HUES6 (cell line): ENCODE measurements around the gene PLCD1.
"Not testable (repeated sequence)": the region's sequence is repeated elsewhere in the genome, so short reads cannot be mapped to it uniquely, and the experiment has no call there.

ENCODE experiments used
- H3K27ac ChIP-seq: 2 replicates; pipeline ENCODE4 v1.7.0; 2013; ENCODE audit warnings: low read depth, mild to moderate bottlenecking, low read length, inconsistent platforms
- H3K27me3 ChIP-seq: 2 replicates; pipeline ENCODE4 v1.6.1; 2013; ENCODE audit warnings: low read length; ENCODE audit not compliant: control insufficient read depth, insufficient read depth
- H3K36me3 ChIP-seq: 2 replicates; pipeline ENCODE4 v1.6.1; 2013; ENCODE audit warnings: low read length; ENCODE audit not compliant: control insufficient read depth, insufficient read depth
- H3K4me1 ChIP-seq: 2 replicates; pipeline ENCODE4 v1.6.1; 2013; ENCODE audit warnings: low read length; ENCODE audit not compliant: control insufficient read depth, insufficient read depth
- H3K4me3 ChIP-seq: 2 replicates; pipeline ENCODE4 v1.5.1; 2013; ENCODE audit warnings: low read depth, low read length
- H3K9ac ChIP-seq: one replicate; pipeline ENCODE4 v1.6.1; 2013; ENCODE audit warnings: mild to moderate bottlenecking, low read length
- H3K9me3 ChIP-seq: 2 replicates; pipeline ENCODE4 v1.6.1; 2013; ENCODE audit warnings: low read depth, low read length; ENCODE audit not compliant: control insufficient read depth, insufficient read depth

Gene PLCD1

DNA sequence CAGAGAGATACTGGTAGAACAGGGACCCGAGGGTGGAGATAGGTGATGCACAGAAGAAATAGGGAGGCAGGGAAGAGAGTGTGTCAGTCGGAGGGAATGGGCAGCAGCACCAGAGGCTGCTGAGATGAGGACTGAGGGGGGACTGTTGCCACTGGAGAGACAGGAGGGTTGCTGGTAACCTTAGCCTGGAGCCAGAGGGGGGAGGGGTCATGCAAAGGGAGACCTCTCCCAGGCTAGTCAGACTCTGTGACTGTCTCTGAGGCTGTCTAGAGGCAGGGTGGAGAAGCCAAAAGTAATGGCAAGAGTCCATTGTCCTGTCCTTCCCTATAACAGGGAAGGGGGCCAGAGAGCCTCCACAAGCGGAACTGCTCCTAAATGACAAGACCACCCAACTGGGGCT is 7.5 kb upstream of the PLCD1 start:
- Histone ChIP-seq H3K27ac (no peak overlapping the region), H3K4me3 (no peak overlapping the region), H3K4me1 (peaks cover 22% of the 10 kb centered on the region), H3K9ac (no peak overlapping the region), H3K9me3 (no peaks in the 10 kb centered on the region), H3K36me3 (no peaks in the 10 kb centered on the region), H3K27me3 (peaks cover 35% of the 10 kb centered on the region)

- no peaks in the 10 kb centered on the region for H3K36me3 ChIP-seq
- no peak overlapping the region for H3K4me3 ChIP-seq
- no peak overlapping the region for H3K27ac ChIP-seq
- H3K9me3 ChIP-seq, result no peaks in the 10 kb centered on the region
- H3K9ac ChIP-seq, result no peak overlapping the region
- H3K27me3 ChIP-seq, result peaks cover 42% of the 10 kb centered on the region
- peaks cover 22% of the 10 kb centered on the region for H3K4me1 ChIP-seq
These were observed 6.8 kb upstream of the PLCD1 start for GRCh38 chr3:38036286-38036685.

DNA sequence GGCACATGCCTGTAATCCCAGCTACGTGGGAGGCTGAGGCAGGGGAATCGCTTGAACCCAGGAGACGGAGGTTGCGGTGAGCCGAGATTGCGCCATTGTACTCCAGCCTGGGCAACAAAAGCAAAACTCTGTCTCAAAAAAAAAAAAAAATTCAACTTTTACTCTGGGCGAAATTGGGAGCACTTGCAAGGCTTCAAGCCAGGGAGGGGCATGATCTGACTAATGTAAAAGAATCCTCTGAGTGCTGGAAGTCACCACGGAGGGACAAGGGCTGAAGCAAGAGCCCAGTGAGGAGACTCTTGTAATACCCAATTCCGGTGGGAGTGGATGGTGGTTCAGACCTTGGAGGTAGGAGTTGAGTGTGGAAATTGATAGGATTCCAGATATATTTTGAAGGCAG is 4.9 kb upstream of the PLCD1 start:
- H3K4me3 ChIP-seq, H3K27ac ChIP-seq, H3K36me3 ChIP-seq, H3K9ac ChIP-seq, H3K9me3 ChIP-seq: not testable (repeated sequence)
- Histone ChIP-seq H3K27me3 (peaks cover 46% of the 10 kb centered on the region), H3K4me1 (peaks cover 20% of the 10 kb centered on the region)

DNA sequence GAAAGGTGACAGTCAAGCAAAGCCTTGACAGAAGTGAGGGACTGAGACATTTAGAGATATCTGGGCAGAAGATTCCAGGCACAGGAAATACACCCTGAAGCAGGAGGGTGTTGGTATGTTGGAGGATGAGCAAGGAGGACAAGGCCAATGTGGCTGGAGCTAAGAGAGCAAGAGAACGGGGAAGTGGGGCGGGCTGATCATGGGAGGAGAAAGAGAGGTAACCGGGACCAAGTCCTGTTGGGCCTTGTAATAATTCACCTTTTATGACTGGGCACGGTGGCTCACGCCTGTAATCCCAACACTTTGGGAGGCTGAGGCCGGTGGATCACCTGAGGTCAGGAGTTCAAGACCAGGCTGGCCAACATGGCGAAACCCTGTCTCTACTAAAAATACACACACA is 4.1 kb upstream of the PLCD1 start:
- not testable (repeated sequence) for H3K4me3 ChIP-seq, H3K9ac ChIP-seq, H3K36me3 ChIP-seq, H3K27ac ChIP-seq, H3K9me3 ChIP-seq
- Histone ChIP-seq H3K4me1 (peaks cover 16% of the 10 kb centered on the region; the same call in 1 of the 2 replicates), H3K27me3 (peaks cover 44% of the 10 kb centered on the region)

DNA sequence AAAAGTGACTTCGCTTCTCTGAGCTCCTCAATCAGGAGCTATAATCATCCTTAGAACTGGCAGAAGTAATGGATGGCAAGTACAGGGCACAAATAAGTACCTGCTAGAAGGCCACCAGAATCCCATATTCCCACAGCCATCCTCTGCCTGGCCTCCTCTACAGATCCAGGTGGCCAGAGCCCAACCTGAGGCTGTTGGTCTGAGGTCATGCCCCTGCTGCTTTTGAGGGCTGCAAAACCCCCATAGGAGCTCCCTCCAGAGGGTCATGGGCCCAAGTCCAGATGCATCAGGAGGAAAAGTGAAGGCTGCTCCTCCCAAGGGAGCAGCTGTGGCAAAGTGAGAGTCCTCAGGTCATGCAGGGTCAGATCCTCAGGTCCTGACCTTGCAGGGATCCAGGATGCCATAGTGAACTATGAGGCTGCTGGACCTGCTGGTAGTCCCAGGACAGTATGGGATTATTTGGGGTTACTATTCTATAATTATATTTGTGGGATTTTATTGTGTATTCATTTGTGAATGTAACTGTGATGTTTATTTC is 3.0 kb upstream of the PLCD1 start:
- H3K9me3 ChIP-seq, result no peaks in the 10 kb centered on the region
- no peak overlapping the region for H3K4me3 ChIP-seq
- peaks cover 23% of the 10 kb centered on the region; the same call in 1 of the 2 replicates for H3K4me1 ChIP-seq
- no peak overlapping the region for H3K9ac ChIP-seq
- no peaks in the 10 kb centered on the region for H3K36me3 ChIP-seq
- no peak overlapping the region for H3K27ac ChIP-seq
- H3K27me3 ChIP-seq, result peaks cover 53% of the 10 kb centered on the region

- H3K27ac ChIP-seq, result no peak overlapping the region
- H3K4me3 ChIP-seq, result no peak overlapping the region
- H3K9me3 ChIP-seq, result no peaks in the 10 kb centered on the region
- H3K36me3 ChIP-seq, result no peaks in the 10 kb centered on the region
- no peak overlapping the region for H3K9ac ChIP-seq
- H3K4me1 ChIP-seq, result peaks cover 14% of the 10 kb centered on the region; the same call in 1 of the 2 replicates
- H3K27me3 ChIP-seq, result peaks cover 63% of the 10 kb centered on the region
These were observed 1.9 kb upstream of the PLCD1 start for GRCh38 chr3:38031022-38031994.

DNA sequence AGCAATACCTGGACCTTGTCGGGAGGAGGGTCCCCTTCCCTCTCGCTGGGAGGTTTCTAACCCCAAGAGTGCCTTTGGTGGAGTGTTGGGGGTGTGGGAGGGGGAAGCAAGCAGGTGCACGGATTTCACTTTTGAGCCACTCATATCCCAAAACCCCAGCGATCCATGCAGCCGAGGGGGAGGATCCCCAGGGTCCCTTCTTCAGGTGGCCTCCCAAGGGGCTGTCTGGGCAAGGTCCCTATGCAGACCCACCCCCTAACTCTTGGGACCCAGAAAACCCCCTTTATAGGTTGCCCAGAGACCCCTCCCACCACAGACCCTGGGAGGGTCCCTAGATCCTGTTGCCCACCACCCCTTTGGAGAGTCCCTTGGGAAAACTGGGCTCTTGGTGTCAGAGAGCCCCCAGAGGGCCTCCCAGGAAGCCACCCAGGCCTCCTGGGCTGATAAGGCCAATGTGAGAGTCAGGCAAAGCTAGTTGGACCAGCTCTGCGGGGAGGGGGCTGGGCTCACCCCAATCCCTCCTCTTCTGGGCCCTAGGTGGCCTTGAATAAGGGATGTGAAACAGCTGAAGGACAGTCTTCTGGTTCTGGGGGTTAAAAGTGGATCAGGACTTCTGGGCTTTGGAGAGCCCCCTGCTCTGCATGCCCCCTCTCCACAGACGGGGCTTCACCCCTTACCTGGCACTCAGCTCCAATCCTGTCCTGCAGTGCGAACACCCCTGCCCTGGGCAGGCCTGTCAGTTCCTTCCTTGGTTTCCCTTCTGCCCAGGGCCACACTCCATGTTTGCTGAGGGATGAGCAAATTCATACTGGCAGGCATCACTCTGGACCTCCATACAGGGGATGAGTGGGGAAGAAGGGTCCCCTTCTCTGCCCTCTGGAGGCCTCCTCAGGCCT is 932 bp upstream of the PLCD1 start:
- peaks cover 20% of the 10 kb centered on the region for H3K4me1 ChIP-seq
- peak overlapping the region; percentile 77 for H3K4me3 ChIP-seq
- peaks cover 70% of the 10 kb centered on the region for H3K27me3 ChIP-seq
- H3K36me3 ChIP-seq, result no peaks in the 10 kb centered on the region
- H3K9me3 ChIP-seq, result no peaks in the 10 kb centered on the region
- H3K27ac ChIP-seq, result no peak overlapping the region
- peak overlapping the region; percentile 63 for H3K9ac ChIP-seq

DNA sequence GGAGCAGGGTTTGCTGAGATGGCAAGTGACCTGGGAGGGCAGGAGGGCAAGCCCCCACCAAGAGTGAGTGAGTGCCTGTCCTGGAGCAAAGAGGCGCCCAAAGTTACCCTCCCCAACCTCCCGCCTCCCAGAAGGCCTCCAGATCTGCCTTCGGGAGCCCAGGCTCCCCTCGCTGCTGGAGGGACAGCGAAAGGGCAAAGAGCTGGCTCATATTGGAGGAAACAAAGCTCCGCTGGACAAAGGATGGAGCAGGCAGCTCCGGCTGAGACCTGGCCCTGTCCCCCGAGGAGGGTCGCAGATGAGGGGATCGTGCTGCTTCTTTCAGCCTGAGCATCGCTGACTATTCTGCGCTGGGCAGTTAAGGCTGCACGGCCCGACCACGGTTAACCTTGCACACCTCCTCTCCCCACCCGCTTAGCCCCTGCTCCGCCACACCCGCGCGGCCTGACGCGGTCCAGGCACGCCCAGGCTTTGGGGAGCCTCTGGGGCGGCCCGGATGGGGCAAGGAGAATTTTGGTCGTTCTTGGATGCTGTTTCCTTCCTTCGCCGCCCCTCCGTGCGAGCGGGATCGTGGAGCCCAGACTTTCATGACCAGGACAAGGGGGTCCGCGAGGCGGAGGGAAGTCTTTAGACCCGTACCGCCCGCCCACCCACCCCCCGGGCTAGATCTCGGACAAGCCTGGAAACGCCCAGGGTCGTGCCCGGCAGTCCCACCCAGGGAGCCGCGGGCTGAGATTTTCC is 651 bp downstream of the PLCD1 start:
- Histone ChIP-seq H3K4me1 (peaks cover 25% of the 10 kb centered on the region), H3K9ac (peak overlapping the region; percentile 39), H3K36me3 (no peaks in the 10 kb centered on the region), H3K4me3 (peak overlapping the region; percentile 77), H3K27me3 (peaks cover 70% of the 10 kb centered on the region), H3K9me3 (no peaks in the 10 kb centered on the region), H3K27ac (no peak overlapping the region)

DNA sequence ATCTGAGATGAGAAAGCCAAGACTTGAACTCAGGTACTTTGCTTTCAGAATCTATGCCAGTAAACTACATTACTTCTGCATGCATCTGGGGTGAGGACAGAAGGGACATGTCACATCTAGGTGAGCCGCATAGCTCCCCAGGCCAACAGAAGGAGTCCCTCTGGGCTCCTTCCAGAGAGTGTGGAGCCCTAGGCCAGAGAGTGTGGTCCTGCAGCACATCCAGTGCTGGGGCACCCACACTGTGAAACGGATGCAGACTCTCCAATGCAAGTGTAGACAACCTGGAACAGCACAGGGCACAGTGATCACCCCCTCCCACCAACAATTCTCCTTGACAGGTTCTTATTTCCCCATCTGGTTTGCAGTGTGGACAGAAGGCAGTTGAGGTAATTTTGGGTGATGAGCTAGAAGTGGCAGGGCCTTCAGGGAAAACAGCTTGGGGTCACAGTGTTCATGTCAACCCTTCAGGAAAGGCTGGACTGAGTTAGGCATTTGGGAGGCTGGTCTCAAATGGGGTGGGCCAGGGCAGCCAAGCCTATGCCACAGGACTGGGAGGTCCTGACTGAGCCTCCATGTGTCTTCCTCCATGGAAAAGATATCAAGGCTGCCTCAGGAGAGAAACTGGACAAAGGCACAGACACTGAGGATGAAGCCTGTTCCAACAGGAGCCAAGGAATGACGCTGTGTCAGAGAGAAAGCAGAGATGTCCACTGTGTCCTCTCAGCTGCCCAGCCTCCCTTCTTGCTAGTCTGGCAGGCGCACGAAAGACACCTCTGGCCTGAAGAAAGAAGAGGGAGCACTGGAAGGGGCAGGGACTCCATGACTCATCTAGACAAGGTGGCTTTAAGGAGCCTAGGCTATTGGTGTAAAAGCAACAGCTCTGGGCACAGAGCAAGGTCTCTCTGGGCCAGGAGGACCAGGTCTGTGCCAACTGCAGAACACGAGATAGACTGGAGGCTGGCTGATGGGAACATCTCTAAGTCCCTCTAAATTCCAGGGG is 1.7 kb downstream of the PLCD1 start:
- H3K27ac ChIP-seq, result no peak overlapping the region
- peak overlapping the region; percentile 77 for H3K4me3 ChIP-seq
- H3K9me3 ChIP-seq, result no peaks in the 10 kb centered on the region
- H3K36me3 ChIP-seq, result no peaks in the 10 kb centered on the region
- peaks cover 29% of the 10 kb centered on the region for H3K4me1 ChIP-seq
- H3K27me3 ChIP-seq, result peaks cover 68% of the 10 kb centered on the region
- H3K9ac ChIP-seq, result no peak overlapping the region
